ENCODE measurements around the gene COL4A2. TPM values are rescaled to one million over a fixed set of nuclear protein-coding genes. Genes with fewer than 3 reads are reported as not detected.

Gene COL4A2
- total RNA-seq, 1 experiment from 2014 or later = 1.6 TPM

GRCh38 chr13:110346661-110347067, 39.6 kb downstream of the COL4A2 start:
- H3K9me2 ChIP-seq (ENCODE audit: insufficient read depth) = no peaks in the 10 kb centered on the region; the same call in 1 of the 2 replicates
- H3K4me3 ChIP-seq (replicated peaks in 1 of 2; ENCODE audit: low read depth in 1 of 2, low read length in 2 of 2) = no peak overlapping the region
- no peak overlapping the region for H2AFZ ChIP-seq (ENCODE audit: low read depth, low read length, poor library complexity, severe bottlenecking)
- ATAC-seq (peak; percentile 12), DNase-seq (ENCODE audit: low read depth, low spot score) (peak; percentile 13)
- H3K27me3 ChIP-seq (ENCODE audit: insufficient read depth, low read length) = peaks cover 4% of the 10 kb centered on the region; the same call in 1 of the 2 replicates
- peaks cover 22 to 41% of the 10 kb centered on the region in 2 experiments for H3K4me1 ChIP-seq (ENCODE audit: control insufficient read depth in 1 of 2, insufficient read depth in 2 of 2, low read length in 2 of 2)
- BruUV-seq (replicated peaks) = no TSS peak
- H3K27ac ChIP-seq (ENCODE audit: low read depth, low read length) = no peak overlapping the region
- ChIA-PET CTCF (no interaction called here), RAD21 (ENCODE audit: low non-redundant PET in 1 of 2, low total read pairs in 2 of 2, uncharacterized antibody in 2 of 2, unreplicated experiment in 2 of 2) (no interaction called here), POLR2A (no interaction called here)
- H3K9ac ChIP-seq (ENCODE audit: low read length) = no peak overlapping the region
- H3K9me3 ChIP-seq (ENCODE audit: control insufficient read depth in 1 of 2, insufficient read depth in 1 of 2, low read depth in 1 of 2, low read length in 2 of 2) = no peaks in the 10 kb centered on the region
- no peaks in the 10 kb centered on the region for H4K20me1 ChIP-seq (ENCODE audit: insufficient read depth)
- no peak for TF ChIP-seq ZBTB33 (IDR thresholded peaks at IDR 0.05; ENCODE audit: extremely low read depth, insufficient replicate concordance, low read length)
- no peak for TF ChIP-seq EZH2phosphoT487 (IDR thresholded peaks at IDR 0.05; ENCODE audit: borderline replicate concordance)
- no peak for TF ChIP-seq REST (IDR thresholded peaks at IDR 0.05; ENCODE audit: low read depth)
- no peak for TF ChIP-seq SRF (IDR thresholded peaks at IDR 0.05; ENCODE audit: low read depth)
- no peak for TF ChIP-seq SIN3A (IDR thresholded peaks at IDR 0.05; ENCODE audit: low read depth)
- TF ChIP-seq CBX3 (IDR thresholded peaks at IDR 0.05; ENCODE audit: low read depth) = no peak
- TF ChIP-seq CTCF (IDR thresholded peaks at IDR 0.05 in 2 of 3, conservative IDR thresholded peaks at IDR 0.05 in 1 of 3; ENCODE audit: borderline replicate concordance in 1 of 3, insufficient read depth in 1 of 3, low read depth in 2 of 3, low read length in 2 of 3) = no peak
- TF ChIP-seq ZNF274 (IDR thresholded peaks at IDR 0.05; ENCODE audit: low read depth, low read length) = no peak
- no peak for TF ChIP-seq TCF7L2 (IDR thresholded peaks at IDR 0.05; ENCODE audit: borderline replicate concordance, extremely low read depth, insufficient read depth, insufficient read length)
- no peak for TF ChIP-seq JUND (IDR thresholded peaks at IDR 0.05)
- TF ChIP-seq MAX (IDR thresholded peaks at IDR 0.05) = no peak
- no peak for TF ChIP-seq CEBPB (IDR thresholded peaks at IDR 0.05; ENCODE audit: low read depth)
- H3K36me3 ChIP-seq (ENCODE audit: control insufficient read depth in 1 of 2, insufficient read depth in 2 of 2, low read length in 2 of 2) = no peaks in the 10 kb centered on the region
- peak overlapping the region; percentile 86 for H3K4me2 ChIP-seq (ENCODE audit: low read length)
- intact Hi-C loops (cut with micrococcal nuclease) = no loop called here
- H3K79me2 ChIP-seq (ENCODE audit: insufficient read depth, low read length) = no peaks in the 10 kb centered on the region
